DMS 273 treated with DMSO at 0.1 percent for 48 hours (cell line): Measurements from ENCODE around the gene PITPNC1.
A peak's percentile ranks its signal among the peaks of the same experiment; 100 is the strongest.
"Not testable (repeated sequence)": the region's sequence is repeated elsewhere in the genome, so short reads cannot be mapped to it uniquely, and the experiment has no call there.

Source experiments
- DNase-seq: peaks from one replicate; lab custom pipeline; 2025; lab: John Stamatoyannopoulos, UW

The PITPNC1 gene

GRCh38 chr17:67369676-67370075, 7.4 kb upstream of the PITPNC1 start:
- DNase-seq = no peak

GRCh38 chr17:67372751-67373150, 4.3 kb upstream of the PITPNC1 start:
- no peak for DNase-seq

GRCh38 chr17:67374329-67375053, 2.6 kb upstream of the PITPNC1 start:
- peak; percentile 72 for DNase-seq

GRCh38 chr17:67375054-67375427, 2.0 kb upstream of the PITPNC1 start:
- DNase-seq = no peak

- no peak for DNase-seq
These were observed 1.4 kb upstream of the PITPNC1 start for GRCh38 chr17:67375716-67376115.

- DNase-seq = no peak
These were observed 705 bp upstream of the PITPNC1 start for GRCh38 chr17:67376415-67376736.

GRCh38 chr17:67377488-67378453, 690 bp downstream of the PITPNC1 start:
- no peak for DNase-seq

GRCh38 chr17:67378454-67379250, 1.6 kb downstream of the PITPNC1 start:
- peak; percentile 51 for DNase-seq

GRCh38 chr17:67379251-67379630, 2.2 kb downstream of the PITPNC1 start:
- DNase-seq = no peak

GRCh38 chr17:67381929-67382257, 4.8 kb downstream of the PITPNC1 start:
- no peak for DNase-seq

- no peak for DNase-seq
These were observed 8.3 kb downstream of the PITPNC1 start for GRCh38 chr17:67385122-67385988.

GRCh38 chr17:67386965-67387551, 10.0 kb downstream of the PITPNC1 start:
- DNase-seq = no peak

GRCh38 chr17:67388536-67388935, 11.5 kb downstream of the PITPNC1 start:
- not testable (repeated sequence) for DNase-seq

- no peak for DNase-seq
These were observed 11.9 kb downstream of the PITPNC1 start for GRCh38 chr17:67388986-67389385.

- DNase-seq = no peak
These were observed 13.0 kb downstream of the PITPNC1 start for GRCh38 chr17:67390006-67390645.

GRCh38 chr17:67390646-67391361, 13.7 kb downstream of the PITPNC1 start:
- DNase-seq = peak; percentile 42

- no peak for DNase-seq
These were observed 15.0 kb downstream of the PITPNC1 start for GRCh38 chr17:67392111-67392510.

- no peak for DNase-seq
These were observed 16.8 kb downstream of the PITPNC1 start for GRCh38 chr17:67393809-67394397.

GRCh38 chr17:67399676-67400075, 22.6 kb downstream of the PITPNC1 start:
- no peak for DNase-seq

- peak; percentile 52 for DNase-seq
These were observed 23.1 kb downstream of the PITPNC1 start for GRCh38 chr17:67400193-67400592.
